Hematopoietic multipotent progenitor cell treated with erythropoietin and hydrocortisone succinate and interleukin-3 and kit ligand, for 4 days (in vitro differentiated cells): ENCODE measurements around the gene AMZ1.

Source experiments
- DNase-seq: peaks from one replicate; pipeline ENCODE4 v3.0.0-alpha.2; 2015

AMZ1 gene

GRCh38 chr7:2687881-2688318 is at the start of gene AMZ1:
AMZ1 (plus strand) TSS chr7:2688202; CDS start chr7:2700452, 12,250 bp downstream.
- no peak for DNase-seq

GRCh38 chr7:2638224-2638991 is 49.6 kb upstream of the AMZ1 start:
- no peak for DNase-seq

DNA sequence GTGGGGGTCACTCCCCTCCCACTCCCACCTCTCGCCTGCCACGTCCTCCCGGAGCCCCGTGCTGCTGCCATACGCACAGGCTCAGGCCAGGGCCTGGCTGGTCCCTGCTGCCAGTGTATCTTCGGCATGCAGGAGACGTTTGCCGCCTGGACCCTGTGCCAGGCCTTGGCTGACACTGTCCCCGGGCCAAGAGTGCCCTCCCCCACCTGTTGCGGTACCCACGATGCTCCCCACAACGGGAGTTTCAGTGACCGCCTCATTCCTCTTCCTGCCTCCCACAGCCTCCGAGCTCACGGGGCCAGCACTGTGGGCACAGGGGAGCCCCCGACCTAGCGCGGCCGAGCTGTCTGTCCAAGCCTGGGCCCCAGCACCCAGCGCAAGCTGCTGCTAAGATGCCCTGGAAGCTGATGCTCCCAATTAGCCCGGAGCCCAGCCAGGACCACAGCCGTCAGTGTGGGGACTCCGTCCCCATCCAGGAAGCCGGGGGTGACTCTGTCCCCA is 48.8 kb upstream of the AMZ1 start:
- no peak for DNase-seq

DNA sequence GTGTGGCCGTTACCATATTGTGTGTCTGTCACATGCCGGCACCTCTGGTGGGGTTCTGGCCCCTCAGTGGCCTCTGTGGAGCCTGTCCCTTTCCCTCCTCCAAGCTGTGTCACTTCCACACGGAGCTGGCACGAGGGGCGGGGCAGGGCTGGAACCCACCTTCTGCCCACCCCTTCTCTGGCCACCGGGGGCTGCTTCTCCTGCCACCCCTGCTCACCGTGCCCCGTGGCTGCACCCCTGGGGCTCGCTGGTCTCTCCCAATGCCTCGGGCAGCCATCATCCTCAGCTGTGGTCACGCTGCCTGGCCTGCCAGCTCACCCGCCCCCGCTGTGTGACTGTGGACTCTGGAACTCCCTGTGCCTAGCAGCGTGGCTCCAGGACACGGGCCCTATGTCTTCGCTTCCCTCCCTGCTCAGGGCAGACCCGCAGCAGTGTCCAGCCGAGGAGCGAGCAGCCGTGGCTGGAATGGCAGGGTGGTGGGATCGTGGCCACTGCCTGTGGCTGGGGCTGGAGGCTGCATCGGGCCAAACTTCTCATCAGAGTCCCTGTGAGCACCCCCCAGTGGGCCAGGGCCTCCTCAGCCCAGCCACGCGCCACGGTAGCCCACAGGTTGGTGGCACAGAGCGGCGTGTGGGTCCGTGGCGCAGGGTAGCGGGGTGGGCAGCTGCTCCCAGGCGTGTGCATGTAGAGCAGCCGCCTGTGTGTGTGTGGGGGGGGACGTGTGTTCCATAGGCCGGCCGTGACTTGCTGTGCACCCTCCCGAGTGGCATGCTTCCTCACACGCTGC is 48.1 kb upstream of the AMZ1 start:
- DNase-seq, result no peak

DNA sequence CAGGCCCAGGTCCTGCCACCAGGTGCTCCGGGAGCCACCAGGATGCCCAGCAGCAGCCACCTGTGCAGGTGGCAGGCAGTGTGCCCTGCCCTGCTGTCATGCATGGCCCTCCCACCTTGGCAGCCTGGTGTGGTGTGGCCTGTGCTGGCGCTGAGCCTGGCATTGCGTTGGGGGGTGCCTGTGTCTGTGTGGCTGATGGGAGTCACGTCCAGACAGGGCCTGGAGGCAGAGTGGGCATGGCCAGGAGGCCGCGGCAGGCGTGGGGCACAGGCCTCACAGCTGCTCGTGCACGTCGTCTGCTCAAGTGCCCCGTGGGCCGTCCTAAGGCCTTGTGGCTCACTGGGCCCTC is 47.5 kb upstream of the AMZ1 start:
- no peak for DNase-seq

GRCh38 chr7:2640846-2641316 is 47.1 kb upstream of the AMZ1 start:
- no peak for DNase-seq

DNA sequence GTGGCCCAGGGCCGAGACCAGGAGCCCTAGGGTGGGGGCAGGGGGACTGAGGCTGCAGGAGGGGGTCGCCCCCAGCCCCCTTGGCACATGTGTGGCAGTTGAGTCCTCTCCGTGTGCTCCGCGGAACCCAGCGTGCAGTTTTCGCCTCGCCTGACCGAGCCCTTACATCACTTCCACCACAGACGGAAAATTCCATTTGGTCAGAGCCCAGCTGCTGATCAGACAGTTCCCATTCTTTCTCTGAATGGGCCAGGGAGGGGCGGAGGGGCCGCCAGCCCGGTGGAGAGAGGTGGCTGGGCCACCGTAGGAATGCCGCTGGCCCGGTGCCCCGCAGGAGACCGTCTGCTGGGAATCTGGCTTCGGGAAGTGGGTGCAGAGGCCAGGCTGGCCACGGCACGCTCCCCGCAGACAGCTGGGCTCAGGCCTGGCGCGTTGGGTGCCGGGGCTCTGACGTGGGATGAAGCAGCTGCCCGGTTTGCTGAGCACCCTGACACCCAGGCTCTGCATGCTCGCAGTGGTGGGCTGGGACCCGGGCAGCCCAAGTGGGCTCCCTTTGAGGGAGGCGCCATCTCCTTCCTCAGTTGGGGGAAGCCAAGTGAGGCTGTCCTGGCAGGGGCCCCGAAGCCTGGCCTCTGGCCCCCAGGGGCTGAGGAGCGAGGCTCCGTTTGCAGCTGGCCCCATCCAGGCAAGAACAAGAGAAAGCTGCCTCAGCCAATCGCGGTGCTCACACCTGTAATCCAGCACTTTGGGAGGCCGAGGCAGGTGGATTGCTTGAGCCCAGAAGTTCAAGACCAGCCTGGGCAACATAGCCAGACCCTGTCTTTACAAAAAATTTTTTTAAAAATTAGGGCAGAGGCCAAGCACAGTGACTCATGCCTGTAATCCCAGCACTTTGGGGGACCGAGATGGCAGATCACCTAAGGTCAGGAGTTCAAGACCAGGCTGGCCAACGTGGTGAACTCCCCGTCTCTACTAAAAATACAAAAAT is 46.3 kb upstream of the AMZ1 start:
- peak; percentile 70 for DNase-seq

GRCh38 chr7:2643386-2644219 is 44.4 kb upstream of the AMZ1 start:
- peak; percentile 65 for DNase-seq

- DNase-seq, result no peak
Observed at GRCh38 chr7:2644220-2644561, 43.8 kb upstream of the AMZ1 start.

- DNase-seq, result no peak
Observed at GRCh38 chr7:2644562-2645273, 43.3 kb upstream of the AMZ1 start.

- peak; percentile 91 for DNase-seq
Observed at GRCh38 chr7:2645274-2645868, 42.6 kb upstream of the AMZ1 start.

GRCh38 chr7:2646336-2646679 is 41.7 kb upstream of the AMZ1 start:
- no peak for DNase-seq

DNA sequence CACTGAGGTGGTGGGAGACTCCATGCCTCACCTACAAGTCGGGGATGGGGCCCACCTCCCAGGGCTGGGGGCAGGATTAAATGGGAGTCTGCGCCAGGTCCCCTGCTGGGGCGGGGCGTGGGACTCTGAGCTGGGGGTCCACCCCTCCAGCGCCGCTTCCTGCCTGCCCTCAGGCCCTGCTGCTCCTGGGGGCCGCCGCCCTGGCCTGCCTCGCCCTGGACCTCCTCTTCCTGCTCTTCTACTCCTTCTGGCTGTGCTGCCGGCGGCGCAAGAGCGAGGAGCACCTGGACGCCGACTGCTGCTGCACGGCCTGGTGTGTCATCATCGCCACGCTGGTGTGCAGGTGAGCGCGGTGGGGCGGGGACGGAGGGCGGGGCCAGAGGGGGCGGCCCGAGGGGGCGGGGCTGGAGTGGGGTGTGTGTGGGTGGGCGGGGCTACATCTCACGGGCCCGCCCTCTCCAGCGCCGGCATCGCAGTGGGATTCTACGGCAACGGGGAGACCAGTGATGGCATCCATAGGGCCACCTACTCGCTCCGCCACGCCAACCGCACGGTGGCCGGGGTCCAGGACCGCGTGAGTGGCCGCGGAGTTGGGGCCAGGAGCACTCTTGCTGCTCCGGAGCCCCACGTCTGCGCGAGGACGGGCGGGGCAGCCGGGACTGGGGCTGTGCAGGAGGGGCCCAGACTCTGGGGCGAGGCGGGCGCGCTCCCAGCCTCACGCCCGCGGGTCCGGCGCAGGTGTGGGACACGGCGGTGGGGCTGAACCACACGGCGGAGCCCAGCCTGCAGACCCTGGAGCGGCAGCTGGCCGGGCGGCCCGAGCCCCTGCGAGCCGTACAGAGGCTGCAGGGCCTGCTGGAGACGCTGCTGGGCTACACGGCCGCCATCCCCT is 41.1 kb upstream of the AMZ1 start:
- no peak for DNase-seq

GRCh38 chr7:2647594-2648172 is 40.3 kb upstream of the AMZ1 start:
- no peak for DNase-seq

DNA sequence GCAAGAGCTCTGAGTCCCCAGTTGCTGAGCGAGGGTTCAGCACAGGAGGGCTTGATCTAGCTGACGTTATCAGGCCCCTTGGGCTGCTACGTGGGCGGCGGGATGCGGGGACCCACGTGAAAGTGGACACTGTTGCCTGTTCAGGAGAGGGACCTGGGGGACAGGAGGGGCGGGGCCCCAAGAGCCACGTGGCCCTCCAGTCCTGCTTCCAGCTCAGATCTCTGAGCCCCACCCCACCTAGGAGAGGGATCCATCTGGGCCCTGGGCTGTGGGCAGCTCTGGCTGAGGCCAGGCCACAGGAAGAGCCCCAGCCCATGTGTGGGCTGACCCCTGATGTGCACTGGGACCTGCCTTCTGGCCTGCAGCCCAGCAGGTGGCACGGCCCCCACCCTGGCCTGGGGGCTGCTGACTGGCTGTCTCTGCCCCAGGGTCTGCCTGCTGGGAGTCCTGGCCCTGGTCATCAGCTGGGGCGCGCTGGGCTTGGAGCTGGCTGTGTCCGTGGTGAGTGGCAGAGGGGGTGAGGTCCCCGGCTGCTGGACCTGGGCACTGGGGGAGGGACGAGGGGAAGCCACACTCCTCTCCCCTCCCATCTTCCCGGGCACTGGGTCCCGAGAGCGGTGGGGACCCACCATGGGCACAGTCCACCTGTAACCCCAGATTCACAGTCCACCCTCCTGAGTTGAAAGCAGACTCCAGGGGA is 38.7 kb upstream of the AMZ1 start:
- no peak for DNase-seq

- DNase-seq, result no peak
Observed at GRCh38 chr7:2649991-2650390, 38.0 kb upstream of the AMZ1 start.

DNA sequence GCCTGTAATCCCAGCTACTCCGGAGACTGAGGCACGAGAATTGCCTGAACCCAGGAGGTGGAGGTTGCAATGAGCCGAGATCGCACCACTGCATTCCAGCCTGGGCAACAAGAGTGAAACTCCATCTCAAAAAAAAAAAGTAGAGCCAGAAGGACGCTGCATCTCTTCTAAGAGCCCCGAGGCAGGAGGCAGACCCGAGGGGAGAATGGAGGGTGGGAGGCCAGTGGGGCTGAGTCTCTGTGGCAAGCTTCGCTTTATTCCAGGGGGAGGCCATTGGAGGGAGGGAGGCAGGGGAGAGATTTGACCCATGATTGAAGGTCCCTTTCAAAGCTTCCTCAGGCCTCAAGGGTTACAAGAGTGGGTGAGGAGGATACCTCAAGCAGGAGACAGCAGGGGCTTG is 37.6 kb upstream of the AMZ1 start:
- no peak for DNase-seq

DNA sequence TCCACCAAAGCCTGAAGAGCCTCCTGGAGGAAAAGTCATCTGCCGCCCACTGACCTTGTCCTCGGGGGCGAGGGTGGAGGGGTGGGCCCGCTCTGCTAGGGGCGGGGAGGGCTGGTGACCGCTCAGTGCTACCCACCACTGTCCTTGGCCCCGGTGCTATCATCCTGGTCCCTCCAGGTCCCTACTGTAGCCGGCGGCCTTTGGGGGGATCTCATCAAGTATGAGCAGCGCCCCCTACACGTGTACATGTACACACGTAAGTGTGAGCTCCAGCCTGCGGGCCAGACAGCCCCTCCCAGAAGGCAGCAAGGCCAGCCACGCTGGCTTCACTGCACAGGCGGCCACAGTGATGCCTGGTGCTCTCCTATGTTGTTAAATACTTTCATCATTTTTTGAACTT is 36.7 kb upstream of the AMZ1 start:
- DNase-seq, result peak; percentile 79
